Mesenchymal stem cell (in vitro differentiated cells and primary cell): ENCODE results near the gene SLC29A3.

Experiments used
- DNase-seq: peaks from one replicate; pipeline ENCODE4 v3.0.0-alpha.2; 2013
- H2AFZ ChIP-seq: one replicate; pipeline ENCODE4 v1.6.1; 2013; ENCODE audit warnings: low read depth, mild to moderate bottlenecking, control low read depth, inconsistent platforms, low read length, moderate library complexity
- H2AK5ac ChIP-seq: 2 replicates; pipeline ENCODE4 v1.6.1; 2013; ENCODE audit warnings: low read length, moderate library complexity, mild to moderate bottlenecking, inconsistent platforms; ENCODE audit not compliant: severe bottlenecking
- H2BK120ac ChIP-seq: one replicate; pipeline ENCODE4 v1.6.1; 2013; ENCODE audit warnings: low read depth, mild to moderate bottlenecking, inconsistent platforms, low read length, moderate library complexity
- H2BK12ac ChIP-seq, 2 experiments: one replicate each; pipeline ENCODE4 v1.6.1; 2013; ENCODE audit warnings: inconsistent platforms in 2 of 2, low read length in 2 of 2, mild to moderate bottlenecking in 2 of 2, moderate library complexity in 2 of 2, control low read depth in 1 of 2
- H2BK15ac ChIP-seq: one replicate; pipeline ENCODE4 v1.6.1; 2013; ENCODE audit warnings: mild to moderate bottlenecking, low read depth, inconsistent platforms; ENCODE audit not compliant: poor library complexity, severe bottlenecking
- H2BK5ac ChIP-seq: 2 replicates; pipeline ENCODE4 v1.6.1; 2013; ENCODE audit warnings: low read depth, mild to moderate bottlenecking, low read length, control low read depth, inconsistent platforms; ENCODE audit not compliant: poor library complexity, severe bottlenecking
- H3K14ac ChIP-seq, 2 experiments: one replicate each; pipeline ENCODE4 v1.6.1; 2013; ENCODE audit warnings: inconsistent platforms in 2 of 2, low read length in 2 of 2, control low read depth in 1 of 2, mild to moderate bottlenecking in 1 of 2, moderate library complexity in 1 of 2
- H3K18ac ChIP-seq, 2 experiments: one replicate each; pipeline ENCODE4 v1.6.1; 2013; ENCODE audit warnings: inconsistent platforms in 2 of 2, low read length in 2 of 2, control low read depth in 1 of 2, low read depth in 1 of 2, mild to moderate bottlenecking in 1 of 2
- H3K23ac ChIP-seq, 2 experiments: one replicate each; pipeline ENCODE4 v1.6.1; 2013; ENCODE audit warnings: inconsistent platforms in 2 of 2, low read length in 2 of 2, mild to moderate bottlenecking in 2 of 2, moderate library complexity in 2 of 2, control low read depth in 1 of 2
- H3K27ac ChIP-seq: 2 replicates; pipeline ENCODE4 v1.5.1; 2013; ENCODE audit warnings: mild to moderate bottlenecking, moderate library complexity, low read length, control low read depth, inconsistent platforms; ENCODE audit not compliant: poor library complexity, severe bottlenecking
- H3K27me3 ChIP-seq, 2 experiments: 2 replicates each; pipeline versions ENCODE4 v1.6.1 to v1.7.0; 2013; ENCODE audit warnings: low read length in 2 of 2, mild to moderate bottlenecking in 2 of 2, moderate library complexity in 2 of 2, control low read depth in 1 of 2, inconsistent platforms in 1 of 2; ENCODE audit not compliant: control insufficient read depth in 1 of 2, insufficient read depth in 1 of 2
- H3K36me3 ChIP-seq, 2 experiments: 2 replicates each; pipeline versions ENCODE4 v1.6.1 to v1.7.0; 2013; ENCODE audit warnings: low read length in 2 of 2, control low read depth in 1 of 2, inconsistent platforms in 1 of 2, low read depth in 1 of 2, mild to moderate bottlenecking in 1 of 2; ENCODE audit not compliant: insufficient read depth in 2 of 2, control insufficient read depth in 1 of 2
- H3K4ac ChIP-seq, 2 experiments: one replicate each; pipeline ENCODE4 v1.6.1; 2013; ENCODE audit warnings: inconsistent platforms in 2 of 2, low read length in 2 of 2, mild to moderate bottlenecking in 2 of 2, moderate library complexity in 2 of 2, control low read depth in 1 of 2, low read depth in 1 of 2
- H3K4me1 ChIP-seq: 2 replicates; pipeline ENCODE4 v1.6.1; 2013; ENCODE audit warnings: low read depth, low read length, control low read depth; ENCODE audit not compliant: control insufficient read depth, insufficient read depth
- H3K4me2 ChIP-seq: 2 replicates; pipeline ENCODE4 v1.6.1; 2013; ENCODE audit warnings: low read length, mild to moderate bottlenecking, inconsistent platforms; ENCODE audit not compliant: poor library complexity, severe bottlenecking
- H3K4me3 ChIP-seq, 2 experiments: 2 replicates each; pipeline versions ENCODE4 v1.5.1 to v1.7.0; 2013; ENCODE audit warnings: low read length in 2 of 2, mild to moderate bottlenecking in 2 of 2, control low read depth in 1 of 2, low read depth in 1 of 2; ENCODE audit not compliant: insufficient read depth in 1 of 2
- H3K79me1 ChIP-seq: replicated peaks from 2 replicates; pipeline ENCODE4 v1.6.1; 2013; ENCODE audit warnings: mild to moderate bottlenecking, control low read depth, low read length, inconsistent platforms; ENCODE audit not compliant: poor library complexity, severe bottlenecking
- H3K9ac ChIP-seq: 2 replicates; pipeline ENCODE4 v1.7.0; 2013; ENCODE audit warnings: mild to moderate bottlenecking, low read length, moderate library complexity
- H3K9me3 ChIP-seq: 2 replicates; pipeline ENCODE4 v1.7.0; 2013; ENCODE audit warnings: mild to moderate bottlenecking, low read length; ENCODE audit not compliant: control insufficient read depth
- H4K8ac ChIP-seq: one replicate; pipeline ENCODE4 v1.6.1; 2013; ENCODE audit warnings: inconsistent platforms, mild to moderate bottlenecking, low read length, moderate library complexity
- H4K91ac ChIP-seq: one replicate; pipeline ENCODE4 v1.6.1; 2013; ENCODE audit warnings: mild to moderate bottlenecking, low read length, inconsistent platforms
- WGBS: methylation state at CpG from one replicate; pipeline ENCODE4 v1.1.7; 2013; ENCODE audit warnings: mixed read lengths; 5-methylcytosine and 5-hydroxymethylcytosine counted together

Gene SLC29A3

DNA sequence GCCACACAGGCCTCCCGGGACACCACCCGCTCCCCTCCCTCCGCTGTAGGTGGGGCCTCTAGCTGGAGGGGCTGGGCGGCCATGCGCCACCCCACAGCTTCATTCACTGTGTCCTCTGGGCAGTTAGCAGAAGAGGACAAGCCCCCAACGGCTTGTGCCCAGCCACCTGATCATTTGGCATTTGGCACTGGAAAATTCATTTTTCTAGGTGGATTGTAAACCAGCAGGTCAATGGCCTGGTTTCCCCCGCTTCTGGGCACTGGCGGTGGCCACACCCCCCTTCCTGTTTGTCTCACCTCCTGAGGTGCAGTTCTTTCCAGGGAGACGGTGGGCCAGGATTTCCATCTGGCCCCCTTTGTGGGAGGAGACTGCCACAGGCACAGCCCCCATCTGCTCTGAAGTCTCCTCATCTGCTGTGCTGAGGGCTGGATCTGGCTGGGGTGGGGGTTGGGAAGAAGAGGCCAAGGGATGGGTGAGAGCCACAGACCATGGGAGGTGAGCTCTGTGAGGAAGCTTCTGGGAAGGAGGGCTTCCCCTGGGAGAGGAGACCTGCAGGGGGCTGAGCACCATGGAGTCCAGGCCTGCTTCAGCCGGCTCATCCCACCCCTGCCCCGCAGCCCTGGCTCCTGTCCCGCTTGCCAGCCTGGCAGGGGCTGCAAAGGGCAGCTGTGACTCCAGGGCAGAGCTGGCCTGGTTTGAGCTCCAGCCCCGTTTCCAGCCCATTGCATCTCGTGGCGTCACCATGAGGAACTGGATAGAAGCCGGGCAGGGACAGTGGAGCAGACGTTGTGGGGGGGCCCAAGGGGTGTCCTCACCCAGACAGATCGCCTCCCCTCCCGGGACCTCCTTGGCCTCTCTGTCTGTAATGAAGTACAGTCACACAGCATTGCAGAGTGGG is 40.1 kb upstream of the SLC29A3 start:
- Histone ChIP-seq H2BK120ac (no peak overlapping the region), H3K79me1 (no peaks in the 10 kb centered on the region), H3K4me3 (no peak overlapping the region), H3K36me3 (no peaks in the 10 kb centered on the region), H4K8ac (no peak overlapping the region), H3K18ac (peak overlapping the region in 1 of 2 experiments; percentile 29), H3K27ac (no peak overlapping the region), H2AFZ (no peak overlapping the region), H2BK12ac (no peak overlapping the region), H3K14ac (peak overlapping the region in 1 of 2 experiments; percentile 39), H2BK15ac (no peak overlapping the region), H3K23ac (no peak overlapping the region), H2BK5ac (no peak overlapping the region), H3K4me1 (peaks cover 13% of the 10 kb centered on the region), H3K9ac (no peak overlapping the region), H3K4ac (no peak overlapping the region), H2AK5ac (no peak overlapping the region), H4K91ac (peak overlapping the region; percentile 58), H3K27me3 (peaks cover 0 to 39% of the 10 kb centered on the region in 2 experiments), H3K9me3 (no peaks in the 10 kb centered on the region), H3K4me2 (peak overlapping the region; percentile 6)
- 77% methylated on average over 18 of the region's 19 CpGs for whole genome bisulfite sequencing
- DNase-seq = no peak

DNA sequence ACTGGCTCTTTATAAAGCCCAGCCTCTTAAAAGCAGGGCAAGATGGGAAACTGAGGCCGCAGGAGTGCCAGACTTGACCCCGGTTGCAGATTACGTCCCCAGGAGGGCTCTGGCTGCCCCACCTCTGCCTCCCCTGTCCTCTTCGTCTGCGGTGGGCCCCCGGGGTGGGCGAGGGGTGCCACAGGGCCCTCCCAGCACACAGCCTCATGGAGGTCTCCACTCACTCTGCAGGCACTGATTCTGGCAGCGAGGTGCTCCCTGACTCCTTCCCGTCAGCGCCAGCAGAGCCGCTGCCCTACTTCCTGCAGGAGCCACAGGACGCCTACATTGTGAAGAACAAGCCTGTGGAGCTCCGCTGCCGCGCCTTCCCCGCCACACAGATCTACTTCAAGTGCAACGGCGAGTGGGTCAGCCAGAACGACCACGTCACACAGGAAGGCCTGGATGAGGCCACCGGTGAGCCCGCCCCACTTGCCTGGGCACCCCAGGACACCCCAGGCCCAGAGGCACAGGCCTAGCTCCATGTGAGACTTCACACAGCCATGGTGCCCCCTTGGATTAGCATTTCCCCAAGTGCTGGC is 39.4 kb upstream of the SLC29A3 start:
- Histone ChIP-seq H3K4me1 (peaks cover 13% of the 10 kb centered on the region), H3K36me3 (no peaks in the 10 kb centered on the region), H3K9me3 (no peaks in the 10 kb centered on the region), H3K14ac (peak overlapping the region in 1 of 2 experiments; percentile 42), H4K91ac (no peak overlapping the region), H3K4ac (no peak overlapping the region), H2AFZ (no peak overlapping the region), H3K4me2 (no peak overlapping the region), H2AK5ac (no peak overlapping the region), H4K8ac (no peak overlapping the region), H3K23ac (no peak overlapping the region), H3K27ac (no peak overlapping the region), H3K18ac (peak overlapping the region in 1 of 2 experiments; percentile 41), H3K4me3 (no peak overlapping the region), H2BK120ac (no peak overlapping the region), H3K79me1 (no peaks in the 10 kb centered on the region), H2BK15ac (no peak overlapping the region), H2BK5ac (no peak overlapping the region), H3K9ac (no peak overlapping the region), H2BK12ac (no peak overlapping the region), H3K27me3 (peaks cover 0 to 39% of the 10 kb centered on the region in 2 experiments)
- 88% methylated on average over 22 of the region's 22 CpGs for WGBS
- DNase-seq = no peak

DNA sequence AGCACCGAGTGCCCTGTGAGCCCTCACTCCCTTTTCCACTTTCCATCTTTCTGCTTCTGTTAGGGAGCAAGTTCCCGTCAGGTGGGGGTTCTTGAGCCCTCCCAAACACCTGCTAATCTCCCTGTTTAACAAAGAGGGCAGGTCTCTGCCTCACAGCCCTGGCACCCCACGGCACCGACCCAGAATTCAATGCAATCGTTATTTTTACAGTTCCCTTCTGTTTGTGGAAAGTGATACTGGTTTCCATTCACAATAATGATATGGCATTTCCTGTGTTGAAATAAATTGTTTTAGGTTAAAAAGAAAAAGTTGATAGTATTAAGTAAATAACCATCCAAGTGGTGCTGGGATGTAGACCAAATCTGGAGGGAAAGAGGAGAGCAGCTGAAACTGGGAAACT is 38.8 kb upstream of the SLC29A3 start:
- Histone ChIP-seq H4K8ac (no peak overlapping the region), H2BK15ac (no peak overlapping the region)

DNA sequence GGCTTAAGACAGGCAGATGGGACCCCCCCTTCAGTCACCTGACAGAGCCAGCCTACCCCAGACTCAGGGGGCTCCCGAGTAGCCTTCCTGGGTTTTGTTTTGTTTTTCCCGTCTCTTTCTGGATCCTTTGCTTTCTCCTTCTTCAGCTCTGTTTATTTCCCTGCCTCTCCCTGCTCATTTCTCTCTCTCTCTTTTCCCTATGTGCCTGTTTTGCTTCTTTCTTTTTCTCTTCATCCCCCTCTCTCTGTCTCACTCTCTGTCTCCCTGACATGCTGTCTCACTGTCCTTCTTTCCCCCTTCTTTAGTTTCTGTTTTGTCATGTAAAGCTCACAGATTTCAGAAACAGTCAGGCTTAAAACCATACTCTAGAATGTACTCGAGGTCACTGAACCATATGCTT is 38.2 kb upstream of the SLC29A3 start:
- Histone ChIP-seq H3K4ac (no peak overlapping the region), H3K18ac (no peak overlapping the region), H4K91ac (no peak overlapping the region), H3K4me1 (peaks cover 7% of the 10 kb centered on the region), H3K27me3 (peaks cover 0 to 42% of the 10 kb centered on the region in 2 experiments), H3K79me1 (no peaks in the 10 kb centered on the region), H2AK5ac (no peak overlapping the region), H3K23ac (no peak overlapping the region), H3K4me3 (no peak overlapping the region), H3K9ac (no peak overlapping the region), H3K4me2 (no peak overlapping the region), H3K27ac (no peak overlapping the region), H2AFZ (no peak overlapping the region), H2BK120ac (no peak overlapping the region), H3K9me3 (no peaks in the 10 kb centered on the region), H4K8ac (no peak overlapping the region), H2BK12ac (no peak overlapping the region), H2BK5ac (no peak overlapping the region), H2BK15ac (no peak overlapping the region), H3K36me3 (no peaks in the 10 kb centered on the region), H3K14ac (no peak overlapping the region)
- WGBS = 34% methylated on average over 2 of the region's 3 CpGs
- DNase-seq = no peak

More for the DNA sequence above, 38.8 kb upstream of the SLC29A3 start:
- no peaks in the 10 kb centered on the region for H3K9me3 ChIP-seq
- no peak overlapping the region for H3K27ac ChIP-seq
- H3K79me1 ChIP-seq = no peaks in the 10 kb centered on the region
- H2BK120ac ChIP-seq = no peak overlapping the region
- no peak overlapping the region for H2BK5ac ChIP-seq
- no peaks in the 10 kb centered on the region for H3K36me3 ChIP-seq
- no peak overlapping the region for H2AFZ ChIP-seq
- no peak overlapping the region for H3K4me3 ChIP-seq
- 87% methylated on average over 5 of the region's 5 CpGs for WGBS
- H3K4me2 ChIP-seq = no peak overlapping the region
- no peak overlapping the region for H2AK5ac ChIP-seq
- peaks cover 9% of the 10 kb centered on the region for H3K4me1 ChIP-seq
- no peak overlapping the region for H3K14ac ChIP-seq
- H2BK12ac ChIP-seq = no peak overlapping the region
- DNase-seq = no peak
- H4K91ac ChIP-seq = no peak overlapping the region
- no peak overlapping the region for H3K4ac ChIP-seq
- no peak overlapping the region for H3K23ac ChIP-seq
- no peak overlapping the region for H3K9ac ChIP-seq
- H3K18ac ChIP-seq = no peak overlapping the region
- peaks cover 0 to 39% of the 10 kb centered on the region in 2 experiments for H3K27me3 ChIP-seq
